Measurements from ENCODE around the gene KY. TPM values are rescaled to one million over a fixed set of nuclear protein-coding genes. Genes with fewer than 3 reads are reported as not detected.

Gene KY
- total RNA-seq, 4 donors from 2014 or later: 0.68 to 3.3 (median 1.8) TPM

GRCh38 chr3:134646086-134646485, 4.7 kb downstream of the KY start:
- in situ Hi-C loops (cut with MboI; ENCODE audit: low sequenced_read_pairs in 4 of 4) (no loop called here), intact Hi-C loops (cut with DNase I; ENCODE audit: low total_unique reads) (loop anchor here (10.0 kb wide), 1 partner anchor 499 kb away; no protein-coding TSS in a partner anchor)
- ATAC-seq (no peak), DNase-seq (no peak)
- Histone ChIP-seq H3K27ac (no peak overlapping the region), H3K4me1 (peaks cover 54 to 65% of the 10 kb centered on the region in 2 donors), H3K4me3 (no peak overlapping the region), H3K36me3 (no peaks in the 10 kb centered on the region), H3K9me3 (no peaks in the 10 kb centered on the region), H3K27me3 (no peaks in the 10 kb centered on the region)
- TF ChIP-seq, protein P1, sequence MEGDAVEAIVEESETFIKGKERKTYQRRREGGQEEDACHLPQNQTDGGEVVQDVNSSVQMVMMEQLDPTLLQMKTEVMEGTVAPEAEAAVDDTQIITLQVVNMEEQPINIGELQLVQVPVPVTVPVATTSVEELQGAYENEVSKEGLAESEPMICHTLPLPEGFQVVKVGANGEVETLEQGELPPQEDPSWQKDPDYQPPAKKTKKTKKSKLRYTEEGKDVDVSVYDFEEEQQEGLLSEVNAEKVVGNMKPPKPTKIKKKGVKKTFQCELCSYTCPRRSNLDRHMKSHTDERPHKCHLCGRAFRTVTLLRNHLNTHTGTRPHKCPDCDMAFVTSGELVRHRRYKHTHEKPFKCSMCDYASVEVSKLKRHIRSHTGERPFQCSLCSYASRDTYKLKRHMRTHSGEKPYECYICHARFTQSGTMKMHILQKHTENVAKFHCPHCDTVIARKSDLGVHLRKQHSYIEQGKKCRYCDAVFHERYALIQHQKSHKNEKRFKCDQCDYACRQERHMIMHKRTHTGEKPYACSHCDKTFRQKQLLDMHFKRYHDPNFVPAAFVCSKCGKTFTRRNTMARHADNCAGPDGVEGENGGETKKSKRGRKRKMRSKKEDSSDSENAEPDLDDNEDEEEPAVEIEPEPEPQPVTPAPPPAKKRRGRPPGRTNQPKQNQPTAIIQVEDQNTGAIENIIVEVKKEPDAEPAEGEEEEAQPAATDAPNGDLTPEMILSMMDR (IDR thresholded peaks at IDR 0.05 in 4 of 5, conservative IDR thresholded peaks at IDR 0.05 in 1 of 5): no peak
- TF ChIP-seq POLR2A (IDR thresholded peaks at IDR 0.05): no peak

- H3K27me3 ChIP-seq: no peaks in the 10 kb centered on the region
- H3K9me3 ChIP-seq: no peaks in the 10 kb centered on the region
- no peak for DNase-seq
- intact Hi-C loops (cut with DNase I; ENCODE audit: low total_unique reads) (loop anchor here (10.0 kb wide), 1 partner anchor 499 kb away; no protein-coding TSS in a partner anchor), in situ Hi-C loops (cut with MboI; ENCODE audit: low sequenced_read_pairs in 4 of 4) (no loop called here)
- peaks cover 52 to 63% of the 10 kb centered on the region in 2 donors for H3K4me1 ChIP-seq
- H3K27ac ChIP-seq: peak overlapping the region; percentile 36 to 56 (median 40)
- no peak overlapping the region for H3K4me3 ChIP-seq
- no peaks in the 10 kb centered on the region for H3K36me3 ChIP-seq
- no peak for TF ChIP-seq POLR2A (IDR thresholded peaks at IDR 0.05)
- TF ChIP-seq, protein P1 (IDR thresholded peaks at IDR 0.05 in 4 of 5, conservative IDR thresholded peaks at IDR 0.05 in 1 of 5): no peak
- no peak for ATAC-seq
Measured at GRCh38 chr3:134645515-134645914, 5.3 kb downstream of the KY start.

DNA sequence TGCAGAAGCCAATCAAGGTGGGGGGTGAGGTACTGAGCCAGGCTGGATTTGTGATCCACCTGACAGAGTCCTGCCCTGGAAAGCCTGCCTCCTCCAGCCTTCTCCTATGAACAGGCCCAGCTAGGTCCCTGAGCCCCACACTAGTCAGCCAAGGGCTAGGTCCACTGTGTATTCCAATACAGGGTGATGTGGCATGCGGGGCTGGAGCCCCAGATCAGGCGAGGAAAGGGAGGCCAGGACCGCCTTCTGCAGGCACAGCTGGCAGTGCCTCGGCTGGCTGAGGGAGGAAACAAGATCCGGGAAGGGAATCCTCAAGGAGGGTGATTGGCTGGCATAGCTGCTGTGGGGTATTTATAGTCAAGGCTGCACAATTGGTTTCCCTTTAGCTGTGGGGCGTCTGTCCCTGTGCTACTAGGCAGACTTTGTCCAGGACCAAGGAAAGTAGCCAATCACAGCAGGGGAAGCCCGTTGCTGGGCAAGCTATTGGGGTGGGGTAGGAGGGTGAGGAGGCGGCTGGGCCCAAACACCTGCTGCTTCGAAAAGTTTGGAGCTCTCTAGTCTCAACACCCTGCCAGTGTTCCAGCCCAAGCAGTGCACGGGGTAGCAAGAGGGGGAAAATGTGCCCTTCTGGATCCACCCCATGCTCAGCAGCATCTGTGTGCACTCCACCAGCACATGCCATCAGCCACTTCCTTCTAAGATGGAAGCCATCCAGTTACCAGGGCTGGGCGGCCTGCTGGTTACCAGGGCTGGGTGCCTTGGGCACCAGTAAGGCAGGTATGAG, 5.9 kb downstream of the KY start:
- H3K4me1 ChIP-seq: peaks cover 46 to 57% of the 10 kb centered on the region in 2 donors
- no peak for TF ChIP-seq POLR2A (IDR thresholded peaks at IDR 0.05)
- TF ChIP-seq, protein P1 (IDR thresholded peaks at IDR 0.05 in 4 of 5, conservative IDR thresholded peaks at IDR 0.05 in 1 of 5): no peak
- peak overlapping the region; percentile 36 to 56 (median 40) for H3K27ac ChIP-seq
- intact Hi-C loops (cut with DNase I; ENCODE audit: low total_unique reads): loop anchor here (10.0 kb wide), 1 partner anchor 500 kb away; no protein-coding TSS in a partner anchor
- no peaks in the 10 kb centered on the region for H3K36me3 ChIP-seq
- H3K4me3 ChIP-seq: no peak overlapping the region
- no peaks in the 10 kb centered on the region for H3K27me3 ChIP-seq
- no peaks in the 10 kb centered on the region for H3K9me3 ChIP-seq
- DNase-seq: peak; percentile 67 to 80
- ATAC-seq: peak; percentile 87
- in situ Hi-C loops (cut with MboI; ENCODE audit: low sequenced_read_pairs in 4 of 4): no loop called here

GRCh38 chr3:134643150-134643675, 7.6 kb downstream of the KY start:
- Histone ChIP-seq H3K27ac (no peak overlapping the region), H3K4me3 (no peak overlapping the region), H3K4me1 (peaks cover 39 to 46% of the 10 kb centered on the region in 2 donors), H3K36me3 (no peaks in the 10 kb centered on the region), H3K27me3 (no peaks in the 10 kb centered on the region), H3K9me3 (no peaks in the 10 kb centered on the region)
- no peak for TF ChIP-seq POLR2A (IDR thresholded peaks at IDR 0.05)
- TF ChIP-seq, protein P1 (IDR thresholded peaks at IDR 0.05 in 4 of 5, conservative IDR thresholded peaks at IDR 0.05 in 1 of 5): no peak
- in situ Hi-C loops (cut with MboI; ENCODE audit: low sequenced_read_pairs in 4 of 4) (no loop called here), intact Hi-C loops (cut with DNase I; ENCODE audit: low total_unique reads) (loop anchor here (10.0 kb wide), 1 partner anchor 502 kb away; no protein-coding TSS in a partner anchor)
- no peak for ATAC-seq
- DNase-seq: no peak

All from gastrocnemius medialis (tissue), 4 donors.